OCI-LY3 (cell line): Measurements from ENCODE around the gene UQCRC1.

Experiments used
- CTCF ChIP-seq: fragments of 200-600, 300-600 bp; sonication (generic); IDR thresholded peaks from 2 replicates; pipeline ENCODE4 v1.5.1; 2014; ENCODE audit warnings: antibody characterized with exemption, low read length, low read depth
- EZH2phosphoT487 ChIP-seq: fragments of 200-600 bp; shearing (Covaris generic); IDR thresholded peaks from 2 replicates; pipeline ENCODE4 v1.6.1; 2018; ENCODE audit warnings: antibody characterized with exemption, mixed run types, low read depth

- TF ChIP-seq CTCF (no peak), EZH2phosphoT487 (no peak)
Observed at GRCh38 chr3:48564667-48565066, 44.8 kb downstream of the UQCRC1 start.
